Globus pallidus (tissue), 1 donor: ENCODE measurements around the gene EXOC7.
"Not testable (repeated sequence)": the region's sequence is repeated elsewhere in the genome, so short reads cannot be mapped to it uniquely, and the experiment has no call there.

Experiments
- DNase-seq: peaks from one replicate; pipeline ENCODE4 v3.0.0-alpha.2; 2015; ENCODE audit warnings: low spot score

The EXOC7 gene

GRCh38 chr17:76088041-76088867 lies 15.3 kb downstream of the EXOC7 start:
- DNase-seq, result no peak

GRCh38 chr17:76087531-76087930 lies 16.1 kb downstream of the EXOC7 start:
- DNase-seq, result no peak

- no peak for DNase-seq
Observed at GRCh38 chr17:76086384-76086783, 17.2 kb downstream of the EXOC7 start.

- DNase-seq, result no peak
Observed at GRCh38 chr17:76085731-76086366, 17.7 kb downstream of the EXOC7 start.

- DNase-seq, result no peak
Observed at GRCh38 chr17:76085066-76085730, 18.4 kb downstream of the EXOC7 start.

- no peak for DNase-seq
Observed at GRCh38 chr17:76083536-76084182, 19.9 kb downstream of the EXOC7 start.

- no peak for DNase-seq
Observed at GRCh38 chr17:76082326-76083251, 21.0 kb downstream of the EXOC7 start.

GRCh38 chr17:76081295-76082210 lies 22.0 kb downstream of the EXOC7 start:
- DNase-seq, result no peak

- no peak for DNase-seq
Observed at GRCh38 chr17:76080768-76081287, 22.8 kb downstream of the EXOC7 start.

- DNase-seq, result no peak
Observed at GRCh38 chr17:76079956-76080767, 23.4 kb downstream of the EXOC7 start.

- DNase-seq, result no peak
Observed at GRCh38 chr17:76079535-76079955, 24.0 kb downstream of the EXOC7 start.

GRCh38 chr17:76078860-76079534 lies 24.6 kb downstream of the EXOC7 start, which contains the start of gene ZACN:
Gene ZACN (plus strand): TSS chr17:76079182. CDS start chr17:76079265, 83 bp downstream.
- no peak for DNase-seq

- DNase-seq, result not testable (repeated sequence)
Observed at GRCh38 chr17:76078370-76078769, 25.2 kb downstream of the EXOC7 start.

- DNase-seq, result no peak
Observed at GRCh38 chr17:76077584-76078110, 25.9 kb downstream of the EXOC7 start.

GRCh38 chr17:76076765-76077583 lies 26.6 kb downstream of the EXOC7 start:
- DNase-seq, result no peak

GRCh38 chr17:76076146-76076764 lies 27.3 kb downstream of the EXOC7 start:
- no peak for DNase-seq
